Esophagus muscularis mucosa (tissue), 3 donors: ENCODE data around the gene BET1.

Experiments used
- CTCF ChIP-seq, 3 experiments: fragments of 200-600 bp in 2 of 3; fragments of 450-650 bp in 1 of 3; sonication (generic) in 2 of 3; IDR thresholded peaks; one replicate each; pipeline ENCODE4 v1.5.1; 2017 to 2019; ENCODE audit warnings: antibody characterized with exemption in 3 of 3, mild to moderate bottlenecking in 2 of 3, moderate library complexity in 1 of 3
- POLR2A ChIP-seq: fragments of 450-650 bp; IDR thresholded peaks from one replicate; pipeline ENCODE4 v1.6.1; 2017; ENCODE audit warnings: antibody characterized with exemption, moderate library complexity, mild to moderate bottlenecking, low read depth
- POLR2AphosphoS5 ChIP-seq, 2 donors: sonication (generic); formaldehyde crosslinking; IDR thresholded peaks; one replicate each; pipeline ENCODE4 v1.6.1; 2017; ENCODE audit warnings: antibody characterized with exemption in 2 of 2

GRCh38 chr7:93987297-93987696 lies 16.9 kb downstream of the BET1 start:
- no peak for TF ChIP-seq CTCF (IDR thresholded peaks at IDR 0.05)
- TF ChIP-seq POLR2AphosphoS5 (IDR thresholded peaks at IDR 0.05) = no peak
- no peak for TF ChIP-seq POLR2A
